Measurements from ENCODE around the gene TRAP1.

GRCh38 chr16:3694051-3694450 is 23.3 kb downstream of the TRAP1 start:
- TF ChIP-seq POLR2A (IDR thresholded peaks at IDR 0.05): no peak
- TF ChIP-seq, protein P1, sequence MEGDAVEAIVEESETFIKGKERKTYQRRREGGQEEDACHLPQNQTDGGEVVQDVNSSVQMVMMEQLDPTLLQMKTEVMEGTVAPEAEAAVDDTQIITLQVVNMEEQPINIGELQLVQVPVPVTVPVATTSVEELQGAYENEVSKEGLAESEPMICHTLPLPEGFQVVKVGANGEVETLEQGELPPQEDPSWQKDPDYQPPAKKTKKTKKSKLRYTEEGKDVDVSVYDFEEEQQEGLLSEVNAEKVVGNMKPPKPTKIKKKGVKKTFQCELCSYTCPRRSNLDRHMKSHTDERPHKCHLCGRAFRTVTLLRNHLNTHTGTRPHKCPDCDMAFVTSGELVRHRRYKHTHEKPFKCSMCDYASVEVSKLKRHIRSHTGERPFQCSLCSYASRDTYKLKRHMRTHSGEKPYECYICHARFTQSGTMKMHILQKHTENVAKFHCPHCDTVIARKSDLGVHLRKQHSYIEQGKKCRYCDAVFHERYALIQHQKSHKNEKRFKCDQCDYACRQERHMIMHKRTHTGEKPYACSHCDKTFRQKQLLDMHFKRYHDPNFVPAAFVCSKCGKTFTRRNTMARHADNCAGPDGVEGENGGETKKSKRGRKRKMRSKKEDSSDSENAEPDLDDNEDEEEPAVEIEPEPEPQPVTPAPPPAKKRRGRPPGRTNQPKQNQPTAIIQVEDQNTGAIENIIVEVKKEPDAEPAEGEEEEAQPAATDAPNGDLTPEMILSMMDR (IDR thresholded peaks at IDR 0.05): no peak
- TF ChIP-seq POLR2AphosphoS5 (IDR thresholded peaks at IDR 0.05; ENCODE audit: insufficient read depth in 1 of 2, low read depth in 1 of 2): no peak

All from vagina (tissue), 2 donors.